ENCODE results near the gene NT5C1A.

The NT5C1A gene

DNA sequence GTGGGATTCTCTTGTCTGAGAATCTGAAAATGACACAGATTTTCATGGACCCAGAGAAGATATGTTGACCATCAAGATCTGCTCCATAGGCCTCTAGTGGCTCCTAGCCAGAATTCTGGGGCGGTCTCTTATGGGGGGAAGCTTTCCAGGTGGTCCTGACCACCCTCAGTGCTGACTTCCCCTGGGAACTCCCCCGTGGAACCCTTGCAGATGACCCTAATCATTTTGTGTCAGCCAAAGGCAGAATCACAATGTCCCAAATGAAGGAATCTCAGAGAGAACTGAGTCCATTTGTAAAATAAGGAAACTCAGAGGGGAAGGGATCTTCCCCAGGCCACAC is 36.1 kb downstream of the NT5C1A start:
- H3F3A ChIP-seq (ENCODE audit: low read depth), result no peaks in the 10 kb centered on the region
- no peaks in the 10 kb centered on the region for H3K36me3 ChIP-seq (ENCODE audit: insufficient read depth, low read length)
- no peak overlapping the region for H3K4me3 ChIP-seq (ENCODE audit: low read length, poor library complexity, severe bottlenecking)
- no peaks in the 10 kb centered on the region for H3K27me3 ChIP-seq (ENCODE audit: insufficient read depth, low read length, poor library complexity, severe bottlenecking)
- no peaks in the 10 kb centered on the region for H3K79me2 ChIP-seq (ENCODE audit: insufficient read depth, low read length)
- H3K9ac ChIP-seq (ENCODE audit: low read depth, low read length, poor library complexity, severe bottlenecking), result no peak overlapping the region
- H2AFZ ChIP-seq (ENCODE audit: low read length), result no peak overlapping the region
- no peak for TF ChIP-seq EZH2phosphoT487 (IDR thresholded peaks at IDR 0.05; ENCODE audit: borderline replicate concordance)
- TF ChIP-seq, protein P1, sequence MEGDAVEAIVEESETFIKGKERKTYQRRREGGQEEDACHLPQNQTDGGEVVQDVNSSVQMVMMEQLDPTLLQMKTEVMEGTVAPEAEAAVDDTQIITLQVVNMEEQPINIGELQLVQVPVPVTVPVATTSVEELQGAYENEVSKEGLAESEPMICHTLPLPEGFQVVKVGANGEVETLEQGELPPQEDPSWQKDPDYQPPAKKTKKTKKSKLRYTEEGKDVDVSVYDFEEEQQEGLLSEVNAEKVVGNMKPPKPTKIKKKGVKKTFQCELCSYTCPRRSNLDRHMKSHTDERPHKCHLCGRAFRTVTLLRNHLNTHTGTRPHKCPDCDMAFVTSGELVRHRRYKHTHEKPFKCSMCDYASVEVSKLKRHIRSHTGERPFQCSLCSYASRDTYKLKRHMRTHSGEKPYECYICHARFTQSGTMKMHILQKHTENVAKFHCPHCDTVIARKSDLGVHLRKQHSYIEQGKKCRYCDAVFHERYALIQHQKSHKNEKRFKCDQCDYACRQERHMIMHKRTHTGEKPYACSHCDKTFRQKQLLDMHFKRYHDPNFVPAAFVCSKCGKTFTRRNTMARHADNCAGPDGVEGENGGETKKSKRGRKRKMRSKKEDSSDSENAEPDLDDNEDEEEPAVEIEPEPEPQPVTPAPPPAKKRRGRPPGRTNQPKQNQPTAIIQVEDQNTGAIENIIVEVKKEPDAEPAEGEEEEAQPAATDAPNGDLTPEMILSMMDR (conservative IDR thresholded peaks at IDR 0.05; ENCODE audit: low read length), result no peak
- H3K4me1 ChIP-seq (ENCODE audit: insufficient read depth, low read length, poor library complexity, severe bottlenecking), result no peaks in the 10 kb centered on the region
- H3K9me3 ChIP-seq (ENCODE audit: insufficient read depth, low read depth, low read length), result no peaks in the 10 kb centered on the region
- no peaks in the 10 kb centered on the region for H3K9me2 ChIP-seq (replicated peaks; ENCODE audit: low read depth, low read length)
- H3K4me2 ChIP-seq (ENCODE audit: low read depth, low read length, poor library complexity, severe bottlenecking), result no peak overlapping the region
- H4K20me1 ChIP-seq (ENCODE audit: insufficient read depth, low read length, poor library complexity, severe bottlenecking), result no peaks in the 10 kb centered on the region

DNA sequence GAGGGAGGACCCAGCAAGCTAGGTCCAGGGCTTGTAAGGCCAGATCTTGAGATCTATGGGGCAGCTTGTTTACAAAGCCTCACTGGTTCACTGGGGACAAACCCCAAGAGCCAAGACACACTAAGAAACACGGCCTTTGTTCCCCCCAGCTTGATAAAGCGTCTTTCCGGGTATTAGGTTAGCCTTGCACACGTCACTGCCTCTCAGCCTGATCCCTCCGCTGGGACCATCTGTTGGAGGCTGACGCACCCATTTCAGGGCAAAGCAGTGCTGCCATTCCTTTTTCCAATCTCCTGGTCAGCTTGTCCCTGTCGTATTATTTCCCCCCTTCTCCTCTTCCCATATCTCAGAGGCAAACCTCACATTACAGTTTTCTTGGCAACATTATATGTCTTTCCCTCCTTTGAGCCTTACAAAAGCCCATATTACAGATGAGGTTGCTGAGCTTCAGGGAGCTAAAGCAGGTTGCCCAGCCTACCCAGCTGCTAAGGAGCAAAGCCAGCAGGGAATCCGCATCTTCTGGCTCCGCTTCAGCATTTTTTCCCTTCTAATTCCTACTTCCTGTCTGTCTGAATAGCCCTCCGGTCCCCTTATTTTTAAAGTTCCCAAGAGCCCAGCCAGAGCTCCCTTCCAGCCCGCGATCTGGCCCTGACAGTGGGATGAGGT is 36.6 kb downstream of the NT5C1A start:
- no peaks in the 10 kb centered on the region for H3F3A ChIP-seq (ENCODE audit: low read depth)
- no peaks in the 10 kb centered on the region for H3K27me3 ChIP-seq (ENCODE audit: insufficient read depth, low read length, poor library complexity, severe bottlenecking)
- H3K79me2 ChIP-seq (ENCODE audit: insufficient read depth, low read length), result no peaks in the 10 kb centered on the region
- no peaks in the 10 kb centered on the region for H4K20me1 ChIP-seq (ENCODE audit: insufficient read depth, low read length, poor library complexity, severe bottlenecking)
- no peak overlapping the region for H3K4me2 ChIP-seq (ENCODE audit: low read depth, low read length, poor library complexity, severe bottlenecking)
- H3K4me3 ChIP-seq (ENCODE audit: low read length, poor library complexity, severe bottlenecking), result no peak overlapping the region
- no peaks in the 10 kb centered on the region for H3K9me2 ChIP-seq (replicated peaks; ENCODE audit: low read depth, low read length)
- H3K36me3 ChIP-seq (ENCODE audit: insufficient read depth, low read length), result no peaks in the 10 kb centered on the region
- H2AFZ ChIP-seq (ENCODE audit: low read length), result no peak overlapping the region
- no peaks in the 10 kb centered on the region for H3K4me1 ChIP-seq (ENCODE audit: insufficient read depth, low read length, poor library complexity, severe bottlenecking)
- H3K9ac ChIP-seq (ENCODE audit: low read depth, low read length, poor library complexity, severe bottlenecking), result no peak overlapping the region
- no peaks in the 10 kb centered on the region for H3K9me3 ChIP-seq (ENCODE audit: insufficient read depth, low read depth, low read length)
- TF ChIP-seq, protein P1 (conservative IDR thresholded peaks at IDR 0.05; ENCODE audit: low read length), result no peak
- TF ChIP-seq EZH2phosphoT487 (IDR thresholded peaks at IDR 0.05; ENCODE audit: borderline replicate concordance), result no peak

DNA sequence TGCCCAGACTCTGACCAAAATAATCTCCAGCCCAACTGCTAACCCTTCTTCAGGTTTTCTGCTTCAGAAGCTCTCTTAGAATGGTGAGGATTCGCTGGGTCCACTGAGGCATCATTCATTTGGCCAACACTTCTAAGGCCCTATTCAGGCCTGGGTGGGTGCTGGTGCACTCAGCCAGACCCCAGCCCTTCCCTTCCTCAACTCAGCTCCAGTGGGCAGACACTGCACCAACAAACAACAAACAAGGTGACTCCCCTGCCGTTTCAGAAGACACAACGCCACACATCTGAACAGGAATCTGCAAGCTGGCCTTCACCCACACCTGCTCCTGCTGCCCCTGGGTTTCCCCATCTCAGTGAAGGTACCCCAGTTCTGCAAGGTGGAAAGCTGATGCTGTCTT is 38.5 kb downstream of the NT5C1A start:
- H3K4me2 ChIP-seq (ENCODE audit: low read depth, low read length, poor library complexity, severe bottlenecking), result no peak overlapping the region
- H2AFZ ChIP-seq (ENCODE audit: low read length), result no peak overlapping the region
- no peaks in the 10 kb centered on the region for H4K20me1 ChIP-seq (ENCODE audit: insufficient read depth, low read length, poor library complexity, severe bottlenecking)
- H3K36me3 ChIP-seq (ENCODE audit: insufficient read depth, low read length), result no peaks in the 10 kb centered on the region
- no peaks in the 10 kb centered on the region for H3K4me1 ChIP-seq (ENCODE audit: insufficient read depth, low read length, poor library complexity, severe bottlenecking)
- H3F3A ChIP-seq (ENCODE audit: low read depth), result no peaks in the 10 kb centered on the region
- no peaks in the 10 kb centered on the region for H3K27me3 ChIP-seq (ENCODE audit: insufficient read depth, low read length, poor library complexity, severe bottlenecking)
- no peaks in the 10 kb centered on the region for H3K9me2 ChIP-seq (replicated peaks; ENCODE audit: low read depth, low read length)
- H3K9ac ChIP-seq (ENCODE audit: low read depth, low read length, poor library complexity, severe bottlenecking), result no peak overlapping the region
- TF ChIP-seq EZH2phosphoT487 (IDR thresholded peaks at IDR 0.05; ENCODE audit: borderline replicate concordance), result no peak
- TF ChIP-seq, protein P1 (conservative IDR thresholded peaks at IDR 0.05; ENCODE audit: low read length), result no peak
- H3K9me3 ChIP-seq (ENCODE audit: insufficient read depth, low read depth, low read length), result no peaks in the 10 kb centered on the region
- H3K4me3 ChIP-seq (ENCODE audit: low read length, poor library complexity, severe bottlenecking), result no peak overlapping the region
- no peaks in the 10 kb centered on the region for H3K79me2 ChIP-seq (ENCODE audit: insufficient read depth, low read length)
